GM15510 (cell line): ENCODE measurements around the gene MAP3K1.

Experiments
- POLR2A ChIP-seq: IDR thresholded peaks from 3 replicates; pipeline ENCODE4 v1.6.1; 2011; ENCODE audit warnings: borderline replicate concordance; ENCODE audit not compliant: insufficient read length; ENCODE audit errors: extremely low read depth

The MAP3K1 gene

DNA sequence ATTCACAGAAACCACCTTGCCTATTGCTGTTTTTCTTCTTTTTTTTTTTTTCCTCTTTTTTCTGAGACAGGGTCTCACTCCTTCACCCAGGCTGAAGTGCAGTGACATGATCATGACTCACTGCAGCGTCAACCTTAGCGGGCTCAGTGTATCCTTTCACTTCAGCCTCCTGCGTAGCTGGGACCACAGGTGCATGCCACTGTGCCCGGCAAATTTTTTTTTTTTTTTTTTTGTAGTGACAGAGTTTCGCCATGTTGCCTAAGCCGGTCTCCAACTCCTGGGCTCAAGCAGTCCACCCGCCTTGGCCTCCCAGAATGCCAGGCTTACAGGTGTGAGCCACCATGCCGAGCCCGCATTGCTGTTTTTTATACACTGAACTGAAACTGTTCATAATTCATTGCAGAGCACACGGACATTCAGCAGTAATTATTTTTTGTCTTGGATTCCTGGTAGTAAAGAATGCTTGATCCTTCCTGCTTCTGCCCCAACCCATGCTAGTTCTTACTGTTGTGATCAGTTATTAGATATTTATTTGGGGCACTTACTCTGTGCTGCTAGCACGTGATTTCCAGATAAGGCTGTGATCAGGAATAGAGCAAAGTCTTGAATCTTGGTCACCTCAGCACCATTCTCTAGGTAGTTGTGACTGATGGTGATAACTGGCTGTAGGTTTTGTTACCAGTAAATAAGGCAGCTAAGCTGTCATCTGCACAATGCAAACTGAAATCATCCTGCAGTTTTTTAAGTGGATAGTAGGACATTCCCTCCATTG is 14.0 kb downstream of the MAP3K1 start:
- no peak for TF ChIP-seq POLR2A

DNA sequence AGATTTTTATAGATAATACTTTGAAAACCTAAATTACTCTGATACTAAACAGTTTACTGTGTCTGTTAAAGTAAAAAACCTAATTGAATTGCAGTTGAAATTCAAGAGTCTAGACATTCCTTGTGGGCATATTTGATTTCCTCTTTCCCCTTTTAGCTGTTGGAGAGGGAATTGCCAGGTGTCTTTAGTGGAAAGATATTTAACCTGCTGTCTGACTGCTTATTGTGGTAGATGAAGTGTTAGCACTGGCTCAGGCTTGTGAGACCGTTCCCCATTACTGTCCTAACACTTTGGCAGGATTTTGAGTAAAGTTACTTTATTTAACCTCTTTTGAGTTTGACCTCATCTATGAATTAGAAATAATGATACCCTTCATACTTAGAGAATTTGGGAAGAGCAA is 16.4 kb downstream of the MAP3K1 start:
- no peak for TF ChIP-seq POLR2A

DNA sequence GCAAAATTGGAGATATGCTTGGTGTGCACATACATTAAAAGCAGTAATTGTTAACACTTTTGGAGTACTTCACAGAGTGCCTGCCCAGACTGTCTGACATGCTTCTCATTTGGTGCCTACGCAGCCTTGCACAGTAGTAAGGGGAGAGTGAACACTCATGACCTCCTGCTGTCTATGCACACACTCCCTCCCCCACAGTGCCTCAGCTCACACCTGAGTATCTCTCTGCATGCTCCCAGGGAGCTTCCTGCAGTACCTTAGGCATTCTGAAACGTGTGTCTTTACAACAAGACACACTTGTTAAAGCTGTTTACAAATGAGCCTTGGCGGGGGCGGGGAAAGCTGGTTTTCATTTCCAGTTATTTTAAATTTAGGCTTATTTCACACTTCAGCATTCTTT is 18.0 kb downstream of the MAP3K1 start:
- TF ChIP-seq POLR2A = no peak

DNA sequence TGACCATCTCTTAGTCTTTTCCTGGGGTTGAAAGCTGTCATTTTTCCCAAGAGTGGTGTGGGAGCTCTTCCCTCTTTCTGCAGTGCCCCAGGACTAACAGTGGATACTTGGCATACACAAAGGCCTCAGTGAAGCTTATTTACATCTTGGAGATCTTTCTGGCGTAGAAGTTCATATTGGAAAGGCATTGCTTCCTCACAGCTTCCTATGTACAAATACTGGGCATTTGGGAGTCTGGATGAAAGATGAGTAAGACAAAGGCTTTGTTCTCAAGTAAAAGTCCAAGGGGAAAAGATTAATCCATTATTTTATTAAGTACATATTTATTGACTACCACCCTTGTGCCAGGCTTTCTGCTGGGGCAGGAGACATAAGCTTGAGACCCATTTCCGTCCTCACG is 22.0 kb downstream of the MAP3K1 start:
- no peak for TF ChIP-seq POLR2A

DNA sequence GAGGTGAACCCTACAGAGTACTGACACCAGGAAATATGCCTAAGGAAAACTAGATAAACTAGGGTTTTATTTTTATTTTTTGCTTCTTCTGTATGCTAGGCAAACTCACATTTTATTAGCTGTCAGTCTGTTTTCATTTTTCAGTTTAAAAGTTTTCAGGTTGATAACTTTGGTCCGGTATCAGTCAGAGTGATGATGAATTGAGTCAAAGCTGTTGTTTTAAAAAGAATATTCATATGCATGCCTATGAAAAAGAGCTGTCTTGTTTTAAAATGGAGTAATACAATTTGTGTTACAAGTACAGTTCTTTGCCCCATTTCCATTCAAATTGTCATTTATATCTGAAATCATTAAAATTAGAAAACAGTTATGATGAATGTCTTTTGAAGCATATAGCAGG is 22.6 kb downstream of the MAP3K1 start:
- TF ChIP-seq POLR2A = no peak

DNA sequence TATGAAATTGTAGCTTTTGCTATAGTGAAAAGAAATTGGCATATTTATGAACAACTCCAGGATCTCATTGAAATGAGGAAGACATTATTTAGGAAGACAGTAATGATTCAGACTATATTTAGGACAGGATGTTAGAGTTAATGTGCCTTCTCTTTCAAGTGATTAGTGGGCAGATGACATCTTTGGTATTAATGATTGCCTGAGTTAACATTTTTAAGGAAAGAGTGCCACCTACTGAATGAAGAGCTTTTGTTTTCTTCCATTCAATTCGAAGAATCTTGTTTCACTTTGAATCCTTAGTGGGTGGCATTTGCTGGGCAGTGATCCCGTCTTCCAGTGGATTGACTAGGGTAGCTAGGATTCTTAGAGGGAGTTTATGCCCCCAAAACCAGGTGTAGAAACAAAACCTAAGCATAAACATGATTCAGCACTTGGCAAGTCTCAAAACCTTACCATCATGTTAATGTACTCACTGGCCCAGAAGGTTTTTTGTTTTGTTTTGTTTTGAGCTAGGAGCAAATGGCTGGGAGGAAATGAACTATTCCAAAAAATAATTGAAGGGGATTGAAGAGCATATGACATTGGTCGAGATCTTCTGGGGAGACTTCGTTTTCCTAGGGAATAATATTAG is 23.2 kb downstream of the MAP3K1 start:
- TF ChIP-seq POLR2A = no peak

DNA sequence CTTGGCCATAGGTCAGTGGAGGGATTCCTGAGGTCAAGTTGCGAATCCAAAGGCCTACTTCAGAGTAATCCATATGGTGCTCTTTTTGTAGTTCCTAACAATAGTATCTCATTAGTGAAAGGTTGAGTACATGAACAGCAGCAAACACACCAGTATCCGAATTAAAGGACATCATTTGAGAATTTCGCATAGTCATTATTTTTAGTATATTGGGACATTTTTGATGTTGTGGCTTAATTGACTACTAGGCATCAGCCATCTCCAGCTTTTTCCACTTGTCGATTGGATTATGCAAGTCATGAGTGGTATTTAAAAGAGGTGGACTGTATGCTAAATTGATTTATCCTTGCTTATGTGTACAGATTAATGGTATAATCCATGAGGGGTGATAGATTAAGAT is 23.7 kb downstream of the MAP3K1 start:
- no peak for TF ChIP-seq POLR2A

DNA sequence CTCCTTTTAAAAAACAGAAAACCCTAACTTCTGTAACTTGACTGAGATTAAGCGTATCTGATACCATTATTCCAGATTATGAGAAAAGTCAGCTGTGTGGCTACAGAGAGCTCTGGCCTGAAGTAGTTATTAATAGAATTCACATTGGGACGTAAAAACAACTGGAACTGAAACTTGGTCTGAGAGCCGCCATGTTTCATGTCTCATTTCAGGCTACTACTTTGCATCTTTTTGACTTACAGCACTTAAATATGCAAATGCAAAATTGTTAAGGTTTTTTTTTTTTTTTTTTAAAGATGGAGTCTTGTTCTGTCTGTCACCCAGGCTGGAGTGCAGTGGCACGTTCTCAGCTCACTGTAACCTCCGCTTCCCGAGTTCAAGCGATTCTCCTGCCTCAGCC is 25.2 kb downstream of the MAP3K1 start:
- TF ChIP-seq POLR2A = no peak

DNA sequence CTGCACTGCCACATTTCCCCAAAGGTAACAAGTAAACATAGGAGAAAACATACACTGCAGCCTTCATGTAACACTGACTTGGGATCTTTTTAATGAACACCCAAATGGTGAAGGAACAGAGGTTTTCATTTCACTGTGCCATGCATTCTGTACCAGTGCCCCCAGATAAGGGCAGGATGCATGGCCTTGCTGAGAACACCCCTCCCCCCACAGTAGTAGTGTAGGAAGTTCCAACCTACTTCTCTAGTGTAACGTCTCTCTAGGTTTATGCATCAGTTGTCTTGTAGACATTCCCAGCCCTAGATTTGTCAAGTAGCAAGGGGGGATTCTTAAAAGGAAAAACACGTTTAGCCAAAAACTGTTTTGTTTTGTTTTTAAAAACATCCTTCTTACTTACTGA is 29.9 kb downstream of the MAP3K1 start:
- no peak for TF ChIP-seq POLR2A

DNA sequence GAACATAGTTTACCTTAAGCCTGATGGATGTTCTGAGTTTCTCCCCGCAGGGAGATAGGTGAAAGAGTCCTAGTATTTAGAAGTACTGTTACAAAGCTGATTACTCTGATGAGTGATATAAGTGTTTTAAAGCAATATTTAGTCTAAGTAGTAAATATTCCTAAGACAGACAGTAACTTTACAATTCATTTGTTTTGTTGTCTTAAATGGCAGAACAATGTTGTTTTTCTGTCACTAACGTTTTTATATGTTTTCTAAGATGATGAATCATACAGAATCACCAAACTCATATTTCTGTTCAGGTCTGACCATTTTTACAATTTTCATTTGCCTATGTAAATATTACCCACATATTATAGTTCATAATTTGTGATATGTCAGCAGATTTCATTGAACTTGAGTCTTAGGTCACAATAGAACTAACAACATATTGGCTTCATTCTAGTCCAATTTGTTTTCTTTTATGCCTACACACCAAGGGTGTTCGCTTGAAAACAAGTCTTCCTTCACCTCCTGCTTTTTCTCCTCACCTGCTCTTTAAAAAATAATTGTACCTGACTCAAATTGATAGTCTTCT is 30.6 kb downstream of the MAP3K1 start:
- TF ChIP-seq POLR2A = no peak

DNA sequence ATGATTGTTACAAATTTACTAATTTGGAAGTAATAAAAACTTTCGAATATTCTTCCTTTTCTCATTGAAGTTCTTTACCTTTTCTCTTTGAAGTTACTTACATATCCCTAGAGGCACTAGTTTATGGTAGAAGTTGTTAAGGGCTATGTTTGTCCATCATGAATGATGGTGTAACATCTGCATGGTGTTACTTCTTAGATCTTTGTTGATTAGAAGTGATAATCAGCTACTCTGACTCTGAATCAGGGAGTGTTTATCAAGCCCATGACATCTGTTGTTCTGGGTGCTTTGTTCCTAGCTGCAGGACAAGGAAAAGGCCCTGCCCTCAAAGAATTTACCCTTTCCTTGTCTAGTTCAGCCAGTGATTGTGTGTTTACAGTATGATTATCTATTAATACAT is 32.9 kb downstream of the MAP3K1 start:
- TF ChIP-seq POLR2A = no peak

DNA sequence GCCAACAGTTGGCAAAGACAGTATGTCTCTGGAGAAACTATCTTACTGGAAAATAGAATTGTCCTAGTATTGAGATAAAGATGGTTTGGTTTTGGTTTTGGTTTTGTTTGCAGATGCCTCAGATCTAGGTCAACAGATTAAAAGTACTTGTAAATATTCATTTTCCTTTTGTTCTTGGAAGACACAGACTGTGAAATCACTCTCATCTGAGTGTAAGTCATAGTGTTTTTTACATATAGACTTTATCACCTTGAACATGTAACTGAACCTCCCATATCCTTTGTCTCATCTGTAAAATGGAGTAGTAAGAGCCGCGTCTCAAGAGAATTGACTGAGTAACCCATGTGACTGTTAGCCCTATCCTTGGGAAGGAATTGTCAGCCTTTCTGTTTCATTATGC is 34.3 kb downstream of the MAP3K1 start:
- no peak for TF ChIP-seq POLR2A

DNA sequence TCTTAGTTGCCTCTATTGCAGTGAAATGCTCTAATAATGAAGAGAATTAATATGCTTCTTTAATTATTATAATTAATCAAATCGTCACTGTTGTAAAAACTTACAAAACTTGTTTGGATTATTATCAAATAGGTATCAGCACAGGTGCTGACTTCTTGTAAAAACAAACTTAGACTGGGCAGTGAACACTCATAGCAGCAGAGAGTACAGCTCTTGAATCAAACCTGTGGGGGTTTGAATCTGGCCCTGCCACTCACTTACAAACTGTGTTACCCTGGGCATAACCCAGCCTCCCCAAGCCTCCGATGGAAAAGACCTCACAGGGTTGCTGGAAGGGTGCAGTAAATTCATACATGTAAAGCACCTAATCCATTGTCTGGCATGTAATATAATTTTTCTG is 35.1 kb downstream of the MAP3K1 start:
- TF ChIP-seq POLR2A = no peak

DNA sequence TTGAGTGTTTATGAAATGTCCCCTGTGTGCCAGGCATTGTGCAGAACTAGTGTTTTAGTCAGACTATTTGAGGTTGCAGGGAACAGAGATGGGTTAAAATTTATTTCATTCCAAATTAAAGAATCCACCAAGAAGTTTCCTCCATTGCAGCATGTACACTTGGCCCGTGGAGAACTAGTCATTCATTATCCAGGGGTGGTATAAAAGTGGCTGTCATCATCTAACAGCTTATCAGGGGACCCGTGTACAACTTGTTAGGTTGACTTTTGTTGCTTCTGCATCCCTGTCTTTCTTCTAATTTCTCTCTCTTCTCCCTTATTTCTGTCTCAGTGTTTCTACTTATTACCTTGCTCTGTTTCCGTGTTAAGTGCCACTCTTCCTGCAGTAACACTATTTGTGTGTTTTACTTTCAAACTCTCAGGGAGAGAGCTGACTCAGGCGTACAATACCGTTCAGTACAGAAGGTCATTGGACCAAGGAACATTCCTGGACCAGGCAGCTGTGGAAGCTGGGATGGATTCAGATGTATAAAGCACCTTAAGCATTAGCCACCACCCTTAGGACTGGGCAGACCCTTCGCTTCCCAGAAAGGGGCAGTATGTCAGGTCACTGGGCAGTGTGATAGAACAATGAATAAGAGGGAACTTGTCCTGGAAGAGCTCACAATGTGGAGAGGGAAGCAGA is 36.1 kb downstream of the MAP3K1 start:
- no peak for TF ChIP-seq POLR2A

DNA sequence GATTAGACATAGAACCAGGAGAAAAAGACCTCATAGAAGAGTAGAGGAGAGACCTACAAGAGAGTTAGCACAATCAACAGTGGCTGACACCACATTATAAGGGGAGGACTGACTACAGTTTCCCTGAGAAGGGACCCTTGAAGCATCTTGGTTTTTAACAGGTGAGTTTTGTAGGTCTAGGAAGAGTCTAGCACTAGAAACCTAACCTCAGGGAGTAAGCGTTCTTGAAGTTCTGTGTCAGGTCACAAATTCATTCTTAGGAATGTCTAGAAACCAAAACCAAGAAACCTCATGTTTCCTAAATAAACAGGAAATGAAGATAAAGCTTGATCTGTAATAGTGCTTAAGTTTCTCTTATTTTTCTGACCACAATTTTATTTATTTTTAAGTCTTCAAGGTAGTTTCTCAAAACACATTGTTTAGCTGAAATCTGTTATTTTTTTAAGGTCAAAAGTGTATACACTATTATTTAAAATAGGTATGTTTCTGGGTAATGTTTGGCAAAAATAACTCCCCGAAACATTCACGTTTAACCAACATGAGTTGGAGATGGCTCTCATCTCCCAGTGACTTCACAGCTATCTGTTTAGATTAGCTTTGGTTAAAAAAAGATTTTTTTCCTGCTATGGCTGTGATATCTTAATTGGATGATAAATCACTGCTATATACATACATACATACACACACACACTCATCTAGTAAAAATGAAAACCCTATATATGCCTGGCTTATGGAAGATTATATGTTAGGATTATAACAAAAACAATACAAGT is 37.1 kb downstream of the MAP3K1 start:
- TF ChIP-seq POLR2A = no peak
